Bladder microvascular endothelial cell (primary cell): ENCODE data around the gene LMTK2. TPM values are rescaled to one million over a fixed set of nuclear protein-coding genes. Genes with fewer than 3 reads are reported as not detected.

Source experiments
- total RNA-seq: library from RNA; depleted of rRNA; stranded (reverse); fragments of >200 nt; gene quantifications from 2 replicates; pipeline ENCODE4 v1.2.3, GENCODE V29; 2014

Gene LMTK2
- 5.2 and 11.5 TPM in 2 replicates for total RNA-seq

GRCh38 chr7:98106647-98107312 lies at the start of gene LMTK2:
Gene LMTK2 (plus strand): TSS chr7:98106862. CDS start chr7:98107178, 316 bp downstream.

GRCh38 chr7:98211221-98211675 lies 104.6 kb downstream of the LMTK2 start, which contains the start of gene BHLHA15:
Gene BHLHA15 (plus strand): TSS chr7:98211439. CDS start chr7:98212310, 871 bp downstream.

GRCh38 chr7:98251601-98252424 lies 145.2 kb downstream of the LMTK2 start, which contains the start of gene TECPR1:
Gene TECPR1 (minus strand): TSS chr7:98252232. CDS start chr7:98246146, 6,086 bp downstream.

Other genes with a start within 250 kb of the LMTK2 start
- 3.4 and 7.3 TPM in 2 replicates for gene ASNS, start 234.5 kb upstream of the LMTK2 start, total RNA-seq
- not detected in 2 replicates for gene OCM2, start 116.7 kb upstream of the LMTK2 start, total RNA-seq
- gene BHLHA15, start 104.6 kb downstream of the LMTK2 start, total RNA-seq: 0.13 and 0.16 TPM in 2 replicates
- gene TECPR1, start 145.4 kb downstream of the LMTK2 start, total RNA-seq: 64.2 and 64.4 TPM in 2 replicates
- 55.0 and 70.3 TPM in 2 replicates for gene BRI3, start 174.8 kb downstream of the LMTK2 start, total RNA-seq